GM12891 (cell line): ENCODE measurements around the gene FAT1.

Experiments used
- POLR2A ChIP-seq: IDR thresholded peaks from 2 replicates; pipeline ENCODE4 v1.6.1; 2011; ENCODE audit warnings: low read depth, low read length, control low read depth
- POLR2AphosphoS5 ChIP-seq: IDR thresholded peaks from 2 replicates; pipeline ENCODE4 v1.6.1; 2011; ENCODE audit warnings: low read depth, low read length, control low read depth
- TAF1 ChIP-seq: IDR thresholded peaks from 2 replicates; pipeline ENCODE4 v1.6.1; 2011; ENCODE audit warnings: low read depth, low read length, control low read depth

DNA sequence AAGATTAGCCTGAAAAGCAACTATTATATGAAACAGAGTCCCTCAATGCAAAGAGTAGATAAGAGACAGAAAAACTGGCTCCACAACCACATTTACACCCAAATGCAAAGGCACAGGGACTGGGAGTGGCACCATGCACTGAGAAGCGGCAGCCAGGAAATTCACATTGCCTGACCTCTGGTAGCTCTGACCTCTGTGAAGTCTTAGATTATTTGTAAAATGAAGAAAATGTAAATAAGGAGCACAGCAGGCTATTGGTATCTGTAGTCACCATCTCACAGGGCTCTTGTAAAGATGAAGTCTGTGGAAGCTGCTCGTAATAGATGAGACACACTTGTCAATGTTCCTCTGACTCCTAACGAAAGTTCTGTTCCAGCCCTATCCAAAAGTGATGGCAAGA is 69.7 kb downstream of the FAT1 start:
- TF ChIP-seq POLR2A (no peak), POLR2AphosphoS5 (no peak), TAF1 (no peak)
